Central memory CD4-positive, alpha-beta T cell (primary cell): Measurements from ENCODE around the gene MRPL24.

ENCODE experiments used
- DNase-seq: peaks from one replicate; pipeline ENCODE4 v3.0.0; 2022

Gene MRPL24

DNA sequence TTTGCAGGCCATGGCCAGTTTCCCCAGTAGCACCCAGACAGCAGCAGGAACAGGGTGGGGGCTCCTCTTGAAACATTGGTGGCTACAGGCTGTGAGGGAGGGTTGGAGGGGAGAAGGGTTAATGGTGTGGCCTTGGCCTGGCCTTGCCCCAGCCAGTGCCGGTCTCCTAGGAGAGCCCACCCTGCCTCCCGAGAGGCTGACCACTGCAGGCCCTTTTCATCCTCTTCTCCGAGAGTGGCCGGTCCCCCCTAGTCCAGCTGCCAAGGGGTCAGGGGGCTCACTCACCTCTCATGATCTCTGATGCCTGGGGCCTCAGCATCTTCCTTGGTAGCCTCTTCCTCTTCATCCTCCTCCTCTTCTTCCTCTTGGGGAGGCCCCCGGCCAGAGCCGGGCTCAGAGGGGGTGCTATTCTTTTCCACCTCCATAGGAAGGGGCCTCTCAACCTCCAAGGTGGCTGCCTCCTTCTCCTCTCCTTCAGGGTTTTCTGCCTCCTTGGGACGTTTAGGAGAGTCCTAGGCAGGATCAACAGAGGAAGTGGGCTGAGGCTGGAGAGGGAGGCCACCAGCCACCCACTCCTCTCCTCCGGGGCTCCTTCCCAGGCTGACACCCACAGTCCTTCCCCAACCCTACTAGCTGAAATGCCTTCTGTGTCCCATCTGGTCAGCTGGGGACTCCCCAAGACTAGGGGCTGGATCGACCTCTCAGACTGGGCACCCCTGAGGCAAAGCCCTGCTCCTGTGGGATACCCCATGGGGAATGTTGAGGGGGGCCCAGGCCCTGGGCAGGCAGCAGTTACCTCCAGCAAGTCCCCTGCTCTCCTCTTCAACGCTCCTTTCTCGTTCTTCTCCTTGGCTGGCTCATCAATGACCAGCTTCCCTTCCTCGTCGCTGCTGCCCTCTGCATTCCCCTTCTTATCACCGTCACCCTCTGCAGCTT is 2.7 kb upstream of the MRPL24 start:
- no peak for DNase-seq

DNA sequence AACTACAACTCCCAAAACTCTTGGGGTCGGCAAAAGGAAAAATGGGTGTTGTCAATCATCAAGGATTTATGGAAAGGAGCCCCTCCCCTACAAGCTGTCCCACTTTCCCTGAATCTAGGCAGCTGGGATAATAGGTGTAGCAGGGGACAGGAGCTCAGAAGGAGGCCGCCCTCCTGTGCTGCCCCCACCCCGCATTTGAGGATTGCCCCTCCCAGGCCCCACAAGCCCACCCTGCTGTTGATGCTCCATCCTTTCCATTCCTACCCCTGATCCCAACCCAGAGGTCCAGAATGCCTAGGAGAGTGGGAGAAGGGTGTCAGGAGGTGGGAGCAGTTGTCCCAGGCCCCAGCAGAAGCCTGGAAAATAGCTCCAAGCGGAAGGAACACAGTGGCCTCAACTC is 1.9 kb upstream of the MRPL24 start:
- no peak for DNase-seq

DNA sequence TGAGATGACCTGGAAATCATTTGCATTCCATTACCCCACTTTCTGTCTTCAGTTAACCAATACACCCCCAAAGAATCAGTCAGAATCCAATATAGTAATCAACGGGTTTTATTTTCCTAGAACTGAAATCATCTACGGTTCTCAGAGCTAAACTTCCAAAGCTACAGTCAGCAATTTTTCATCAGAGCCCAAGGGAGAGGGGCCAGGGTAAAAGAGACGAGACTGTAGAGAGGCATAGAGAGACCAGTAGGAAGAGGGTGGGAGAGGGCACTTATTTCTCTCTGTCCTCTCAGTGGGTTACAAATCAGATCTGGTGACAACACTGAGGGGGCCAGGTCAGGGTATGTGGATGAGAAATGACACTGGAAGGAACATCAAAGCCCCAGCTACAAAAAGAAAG is 1.1 kb upstream of the MRPL24 start:
- no peak for DNase-seq

DNA sequence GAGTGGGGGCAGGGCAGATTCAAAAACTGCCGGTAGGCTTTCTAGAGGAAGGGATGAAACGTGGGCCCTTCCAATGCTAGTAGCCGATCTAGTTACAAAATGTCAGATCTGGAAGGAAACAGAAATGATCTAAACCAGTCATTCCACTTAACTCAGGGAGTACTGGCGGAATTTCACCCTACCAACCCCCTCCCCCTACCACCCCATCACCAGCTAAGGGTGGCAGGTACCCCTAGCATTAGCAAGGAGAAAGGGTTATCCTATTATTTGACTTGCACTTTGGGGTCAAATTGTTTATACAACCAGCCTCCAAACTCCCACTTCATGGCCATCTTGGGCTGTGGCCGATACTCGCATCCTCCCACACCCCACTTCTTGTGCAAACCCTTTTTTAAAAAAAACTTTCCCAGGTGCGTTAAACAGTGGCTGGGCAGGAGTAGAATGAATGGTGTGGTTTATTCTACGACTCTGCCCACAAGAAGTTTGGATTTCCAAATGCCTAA is 644 bp upstream of the MRPL24 start:
- no peak for DNase-seq

DNA sequence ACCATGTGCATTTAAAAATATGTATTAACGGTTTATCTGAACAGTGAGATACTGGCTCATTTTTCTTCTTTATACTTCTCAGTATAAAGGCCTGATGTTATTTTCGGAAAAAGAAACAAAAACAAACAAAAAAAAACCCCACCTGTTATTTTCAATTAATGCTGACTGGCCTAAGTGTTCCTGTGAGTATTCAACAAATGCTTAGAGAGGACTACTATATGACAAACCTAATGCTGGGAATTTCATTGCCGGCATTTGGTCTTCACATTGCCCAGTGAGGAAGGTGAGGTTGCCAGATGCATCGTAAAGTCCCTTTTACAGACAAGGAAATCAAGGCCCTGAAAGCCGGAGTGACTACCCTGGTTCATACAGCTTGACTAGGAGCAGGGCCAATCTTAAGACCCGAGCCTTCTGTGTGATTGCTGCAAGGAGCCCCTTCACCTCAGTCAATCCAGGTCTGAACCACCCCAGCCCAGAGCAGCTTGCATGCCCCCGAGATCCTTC is 599 bp downstream of the MRPL24 start:
- no peak for DNase-seq

DNA sequence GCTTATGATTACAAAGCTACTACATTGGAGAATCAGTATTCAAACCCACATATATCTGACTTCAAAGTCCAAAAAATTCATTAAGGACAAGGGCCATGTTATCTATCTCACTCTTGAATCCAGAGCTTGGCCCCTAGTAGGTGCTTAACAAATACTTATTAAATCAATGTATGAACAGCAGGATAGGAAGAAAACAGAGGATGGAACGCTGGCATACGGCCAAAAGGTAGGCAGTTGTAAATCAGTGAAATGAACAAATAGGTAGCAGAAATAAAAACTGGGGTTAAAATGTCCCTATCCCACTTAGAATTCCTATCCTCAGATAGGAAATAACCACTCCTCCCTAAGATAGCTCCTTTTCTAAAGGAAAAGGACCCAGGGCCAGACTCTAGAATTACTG is 2.0 kb downstream of the MRPL24 start:
- no peak for DNase-seq

DNA sequence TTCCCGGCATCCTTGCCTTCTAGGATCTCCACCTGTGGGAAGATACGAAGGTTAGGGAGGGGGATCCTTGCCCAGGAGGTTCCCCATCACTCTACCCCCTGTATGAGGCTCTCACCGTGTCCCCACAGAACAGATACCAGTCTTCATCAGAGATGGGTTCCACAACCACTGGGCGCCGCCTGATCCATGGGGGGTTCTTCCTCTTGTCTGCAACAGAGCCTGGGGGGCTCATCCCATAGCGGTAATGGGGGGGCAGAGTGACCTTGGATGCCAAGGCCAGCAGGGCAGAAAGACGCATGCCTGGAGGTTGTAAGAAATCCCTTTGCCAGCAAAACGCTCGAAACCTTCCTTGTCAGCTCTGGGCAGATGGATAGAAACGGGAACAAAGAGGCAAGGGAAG is 2.5 kb downstream of the MRPL24 start:
- no peak for DNase-seq

DNA sequence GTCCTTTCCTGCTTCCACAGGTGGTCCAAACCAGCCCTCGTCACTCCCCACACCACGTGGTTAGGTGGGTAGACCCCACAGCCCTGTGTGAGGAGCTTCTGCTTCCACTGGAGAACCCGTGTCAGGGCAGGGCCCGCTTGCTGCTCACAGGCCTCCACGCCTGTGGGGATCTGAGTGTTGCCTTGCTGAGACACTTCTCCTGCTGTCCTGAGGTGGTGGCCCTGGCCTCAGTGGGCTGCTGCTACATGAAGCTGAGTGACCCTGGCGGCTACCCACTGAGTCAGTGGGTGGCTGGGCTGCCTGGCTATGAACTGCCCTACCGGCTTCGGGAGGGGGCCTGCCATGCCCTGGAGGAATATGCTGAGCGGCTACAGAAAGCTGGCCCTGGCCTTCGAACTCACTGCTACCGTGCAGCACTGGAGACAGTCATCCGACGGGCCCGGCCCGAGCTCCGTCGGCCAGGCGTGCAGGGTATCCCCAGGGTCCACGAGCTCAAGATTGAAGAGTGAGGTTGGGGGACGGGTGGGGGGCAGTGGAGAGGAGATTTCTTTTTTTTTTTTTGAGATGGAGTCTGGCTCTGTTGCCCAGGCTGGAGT is 6.8 kb downstream of the MRPL24 start:
- DNase-seq: no peak

DNA sequence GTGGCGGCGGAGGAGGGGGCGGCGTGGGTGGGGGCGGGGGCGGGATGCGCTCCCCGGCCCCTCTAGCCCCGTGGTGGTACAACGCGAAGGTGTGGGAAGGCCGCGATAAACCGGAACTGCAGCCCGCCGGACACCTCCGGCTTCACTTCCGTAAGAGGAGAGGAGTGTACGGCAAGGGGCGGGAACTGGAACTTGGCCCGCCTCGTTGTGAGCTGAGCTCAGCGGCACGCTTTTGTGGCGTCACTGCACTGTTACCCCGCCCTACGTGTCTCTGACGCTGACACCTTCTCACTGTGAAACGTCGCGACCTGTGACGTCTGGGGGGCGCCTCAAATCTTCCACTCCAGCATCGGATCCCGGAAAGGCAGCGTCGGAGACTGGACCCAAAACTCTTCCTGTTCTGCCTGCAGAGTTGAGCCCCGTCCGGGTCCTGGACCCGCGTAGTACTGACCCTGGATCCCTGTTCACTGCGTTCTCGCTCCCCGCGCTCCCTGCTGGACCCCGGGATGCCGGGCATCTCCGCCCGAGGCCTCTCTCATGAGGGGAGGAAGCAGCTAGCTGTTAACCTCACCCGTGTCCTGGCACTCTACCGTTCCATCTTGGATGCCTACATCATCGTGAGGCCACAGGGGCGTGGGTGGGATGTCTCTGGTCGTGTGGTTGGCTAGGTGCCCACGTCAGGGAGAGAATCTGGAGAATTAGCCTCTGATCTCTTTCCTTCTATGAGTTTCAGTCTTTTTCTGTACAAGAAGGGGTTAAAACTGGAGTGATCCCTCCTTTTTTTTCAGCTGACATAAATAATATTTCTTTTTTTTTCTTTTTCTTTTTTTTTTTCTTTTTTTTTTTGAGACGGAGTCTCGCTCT is 12.1 kb downstream of the MRPL24 start, which contains the start of gene ISG20L2:
Gene ISG20L2 (minus strand): TSS at position 168 of the 864 bp plus-strand sequence. CDS start 1,114 bp downstream, outside the sequence.
- peak; percentile 95 for DNase-seq

DNA sequence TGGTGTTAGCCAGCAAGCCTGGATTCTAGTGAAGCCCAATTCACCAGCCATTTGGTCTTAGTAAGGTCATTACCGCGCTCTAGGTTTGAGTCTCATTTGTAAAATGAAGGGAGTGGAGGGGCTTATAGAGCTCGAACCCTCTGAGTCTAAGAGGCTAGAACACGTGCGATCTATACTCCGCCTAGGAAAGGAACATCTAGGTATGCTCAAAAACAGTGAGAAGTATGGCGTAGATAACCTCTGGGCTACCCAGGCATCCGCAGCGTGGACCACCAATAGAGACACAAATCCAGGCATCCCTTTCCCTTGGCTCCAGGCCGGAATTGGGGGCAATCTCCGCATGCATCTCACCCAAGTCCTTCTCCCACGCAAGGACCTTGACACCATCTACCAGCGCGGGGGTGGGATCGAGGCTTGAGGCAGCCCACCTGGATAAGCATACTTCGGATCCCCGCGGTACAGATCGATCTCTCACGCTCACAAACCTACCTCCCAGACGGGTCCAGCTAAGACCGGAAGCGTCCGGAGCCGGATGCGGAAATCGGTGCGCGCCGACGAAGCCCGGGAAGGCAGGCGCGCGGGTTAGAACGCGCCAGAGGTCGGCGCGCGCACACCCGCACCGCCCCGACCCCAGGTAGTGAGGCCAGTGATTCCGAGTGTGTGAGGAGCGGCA is 12.8 kb downstream of the MRPL24 start, which contains the start of gene METTL25B:
Gene METTL25B (plus strand): TSS at position 544 of the 673 bp plus-strand sequence. CDS start 636 bp downstream, outside the sequence.
- no peak for DNase-seq

DNA sequence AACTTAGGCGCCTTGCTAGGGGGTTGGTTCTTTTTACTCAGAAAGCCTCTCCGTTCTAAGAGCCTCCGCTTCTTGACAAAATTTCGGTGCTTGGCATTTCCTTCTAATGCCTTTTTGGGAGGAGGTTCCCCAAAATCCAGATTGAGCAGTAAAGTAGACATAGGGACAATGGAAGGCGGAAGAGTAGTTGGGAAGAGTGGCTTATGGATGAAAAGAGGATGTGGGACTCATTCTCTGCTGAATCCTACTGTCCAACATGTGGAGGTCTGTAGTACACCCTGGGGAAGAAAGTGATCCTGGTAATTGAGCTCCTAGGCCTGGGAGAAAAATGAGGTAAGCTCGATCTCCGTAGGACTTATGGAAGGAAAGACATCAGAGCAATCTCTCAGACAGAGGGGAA is 13.4 kb downstream of the MRPL24 start:
- no peak for DNase-seq

DNA sequence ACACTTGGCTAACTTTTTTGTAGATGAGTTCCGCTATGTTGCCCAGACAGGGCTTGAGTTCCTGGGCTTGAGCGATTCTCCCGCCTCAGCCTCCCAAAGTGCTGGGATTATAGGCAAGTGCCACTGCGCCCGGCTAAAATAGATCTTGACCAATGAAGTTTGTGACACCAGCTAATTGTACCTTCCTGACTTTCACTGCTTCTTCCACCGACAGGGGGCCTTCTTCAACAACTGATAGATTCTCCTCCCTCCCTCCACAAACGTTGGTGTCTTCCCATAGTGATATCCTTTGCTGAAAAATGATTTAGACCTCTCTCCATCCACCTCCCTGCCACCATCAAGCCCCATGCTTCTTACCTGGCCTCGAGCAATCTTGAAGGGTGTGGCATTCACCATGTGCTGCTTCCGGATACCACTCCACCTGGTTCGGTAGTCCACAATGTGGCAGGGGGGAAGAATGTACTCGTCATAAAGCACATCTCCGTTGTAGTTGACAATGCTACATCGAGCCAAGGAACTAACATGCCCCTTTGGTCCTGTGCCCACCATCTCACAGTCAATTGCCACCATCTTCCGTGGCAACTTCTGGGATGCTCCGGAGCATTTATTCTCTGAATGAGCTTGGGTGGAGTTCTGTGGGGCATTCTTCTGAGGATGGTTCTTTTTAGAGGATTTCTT is 14.2 kb downstream of the MRPL24 start:
- peak; percentile 51 for DNase-seq

DNA sequence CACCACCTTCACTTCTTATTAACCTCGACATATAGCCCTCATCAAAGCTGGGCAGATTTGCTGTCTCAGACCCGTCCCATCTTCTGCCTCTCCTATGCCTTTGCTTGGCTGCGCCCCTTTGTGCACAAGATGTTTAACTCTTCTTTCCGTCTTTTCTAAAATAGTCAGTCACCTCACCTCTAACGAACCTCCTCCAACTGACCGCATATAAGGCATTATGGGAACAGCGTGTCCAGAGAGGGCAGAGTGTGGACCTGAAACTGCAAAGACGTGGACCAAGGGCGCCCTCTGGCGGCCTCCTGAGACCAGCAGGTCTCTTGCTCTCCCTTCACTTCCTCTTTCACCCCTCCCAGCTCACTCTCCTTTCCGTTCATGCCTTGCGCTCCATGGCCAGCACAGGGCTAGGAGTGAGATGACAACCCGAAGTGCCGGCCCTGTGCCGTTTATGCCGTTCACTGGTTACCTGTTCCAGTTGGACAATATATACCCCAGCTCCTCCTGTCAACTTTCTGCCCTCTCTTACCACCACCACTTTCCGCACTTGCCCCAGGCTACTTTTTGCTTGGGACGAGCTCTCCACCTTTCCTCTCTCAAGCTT is 15.1 kb downstream of the MRPL24 start:
- DNase-seq: peak; percentile 75

DNA sequence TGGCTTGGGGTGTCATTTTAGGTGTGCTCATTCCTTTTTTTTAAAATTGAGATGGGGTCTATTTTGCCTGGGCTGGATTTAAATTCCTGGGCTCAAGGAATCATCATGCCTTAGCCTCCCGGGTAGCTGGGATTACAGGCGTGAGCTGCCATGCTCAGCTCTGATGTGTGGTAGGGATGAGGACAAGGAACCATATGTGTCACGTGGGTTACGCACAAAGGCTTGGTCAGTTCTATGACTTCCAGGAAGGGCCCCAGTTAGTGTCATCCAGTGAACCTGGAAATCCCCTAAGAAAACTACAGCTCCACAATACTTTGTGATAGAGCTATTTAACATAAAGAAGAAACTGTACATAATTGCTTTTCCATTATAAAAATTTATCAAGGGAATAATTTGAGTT is 19.4 kb downstream of the MRPL24 start:
- no peak for DNase-seq

DNA sequence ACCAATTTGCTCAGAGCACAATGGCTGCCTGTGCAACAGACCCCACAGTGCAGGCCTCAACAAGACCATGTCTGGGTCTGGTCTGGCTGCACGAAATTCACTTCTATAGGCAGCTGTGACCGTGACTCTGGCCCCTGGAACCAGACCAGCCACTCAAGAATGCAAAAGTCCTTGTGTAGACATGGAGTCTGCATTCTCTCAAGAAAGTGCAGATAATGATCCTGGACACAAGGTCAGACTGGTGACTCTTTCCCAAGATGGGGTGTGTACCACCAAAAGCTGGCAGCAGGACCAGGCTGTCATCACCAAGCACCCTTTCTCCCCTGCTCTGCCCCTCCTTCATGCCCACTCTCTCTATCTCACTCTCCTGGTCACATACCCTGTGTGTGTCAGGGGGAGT is 19.8 kb downstream of the MRPL24 start:
- DNase-seq: no peak

DNA sequence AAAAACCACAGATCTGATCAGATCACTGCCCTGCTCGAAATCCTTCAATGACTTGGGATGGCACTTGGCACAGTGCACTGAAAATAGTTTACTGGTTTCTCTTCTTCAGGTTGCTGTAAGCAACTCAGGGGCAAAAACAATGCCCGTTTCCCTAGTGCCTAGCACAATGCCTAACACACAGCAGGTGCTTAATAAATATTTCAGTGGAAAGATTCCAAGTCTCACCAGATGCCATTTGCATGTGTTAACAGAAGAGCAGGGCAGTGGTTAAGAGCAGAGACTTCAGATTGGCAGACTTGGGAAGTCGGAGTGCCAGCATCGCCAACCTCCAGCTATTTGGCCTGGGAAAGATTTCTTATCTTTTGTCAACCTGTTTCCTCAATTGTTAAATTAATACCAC is 23.5 kb downstream of the MRPL24 start:
- DNase-seq: no peak

DNA sequence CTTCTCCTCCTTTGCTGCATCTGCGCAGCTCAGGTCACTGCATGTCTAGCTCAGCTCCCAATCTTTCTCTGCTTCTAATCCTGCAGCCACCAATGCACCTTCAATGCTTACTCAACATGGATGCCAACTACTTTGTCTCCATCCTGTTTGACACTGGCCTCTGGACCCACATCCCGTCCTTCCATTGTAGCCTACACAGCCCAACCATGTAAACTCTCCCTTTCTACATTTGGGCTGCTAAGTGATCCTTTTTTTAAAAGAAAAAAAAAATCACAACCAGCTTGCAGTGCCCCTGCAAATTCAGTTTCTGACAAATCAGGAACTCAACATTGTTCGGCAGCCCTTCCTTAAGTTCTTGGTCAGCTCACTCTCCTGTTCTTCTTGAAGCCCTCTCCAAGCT is 26.1 kb downstream of the MRPL24 start:
- no peak for DNase-seq

DNA sequence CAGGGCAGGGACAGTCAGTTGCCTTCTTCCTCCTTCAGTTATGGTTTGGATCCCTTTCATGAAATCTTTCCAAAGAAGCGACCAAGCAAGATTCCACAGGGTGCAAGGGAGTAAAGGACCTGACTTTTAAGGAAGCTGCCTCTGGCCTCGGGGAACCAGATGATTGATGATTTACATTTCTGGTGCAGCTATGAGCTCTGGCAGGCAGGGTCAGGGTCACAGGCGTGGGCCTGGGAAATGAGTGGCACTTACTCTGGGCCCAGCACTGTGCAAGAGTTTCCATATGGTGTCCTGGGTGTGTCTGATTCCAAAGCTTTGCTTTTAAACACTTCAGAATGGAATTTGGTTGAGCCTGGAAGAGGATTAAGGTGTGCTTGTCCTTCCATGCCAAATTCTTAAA is 28.3 kb downstream of the MRPL24 start:
- DNase-seq: no peak

DNA sequence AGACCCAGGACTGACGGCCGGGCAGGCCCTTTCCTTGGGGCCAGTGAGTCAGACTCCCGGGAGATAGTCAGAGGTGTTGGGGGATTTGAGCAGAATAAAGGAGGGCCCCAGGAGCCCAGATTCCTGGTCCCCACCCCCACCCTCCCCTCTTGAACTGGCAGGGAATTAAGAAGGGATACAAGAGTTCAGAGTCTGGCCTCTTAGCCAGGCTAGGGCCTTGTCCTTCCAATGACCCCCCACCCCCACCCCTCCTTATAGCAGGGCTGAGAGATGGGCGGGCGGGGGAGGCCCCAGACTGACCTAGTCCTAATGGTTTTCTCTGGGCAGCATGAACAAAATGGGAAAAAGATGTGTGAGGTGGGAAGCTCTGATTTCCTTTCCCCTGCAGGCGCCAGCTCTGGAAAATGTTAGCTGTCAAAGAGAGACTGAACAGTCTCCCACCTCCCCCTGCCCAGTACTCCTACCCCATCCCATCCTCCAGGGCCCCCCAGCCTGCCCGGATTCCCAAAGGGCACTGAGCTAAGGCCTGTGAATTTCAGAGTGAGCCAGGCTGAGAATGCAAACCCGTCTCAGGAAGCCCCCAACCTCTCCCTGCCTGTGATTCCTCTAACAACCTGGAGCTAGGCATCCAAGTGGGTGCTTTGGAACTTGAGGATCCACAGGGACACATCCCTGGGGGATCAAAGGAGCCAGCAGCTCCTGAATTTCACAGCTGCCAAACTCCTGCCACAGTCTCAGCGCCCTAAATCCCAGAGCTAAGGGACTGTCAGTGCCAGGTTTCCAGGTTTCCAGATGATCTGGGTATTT is 29.7 kb downstream of the MRPL24 start:
- DNase-seq: no peak
